CD4-positive, alpha-beta memory T cell (primary cell): ENCODE data around the gene KCNH4. TPM values are rescaled to one million over a fixed set of nuclear protein-coding genes. Genes with fewer than 3 reads are reported as not detected.

ENCODE experiments used
- CTCF ChIA-PET: fragments of 350-600 bp; sonication (Branson Sonifier 250); formaldehyde crosslinking; loops from one replicate; lab custom pipeline; 2021; ENCODE audit warnings: inconsistent platforms; ENCODE audit not compliant: partially characterized antibody; lab: Charles Lee
- POLR2A ChIA-PET: fragments of 350-600 bp; sonication (Branson Sonifier 250); formaldehyde crosslinking; loops from one replicate; lab custom pipeline; 2021; ENCODE audit not compliant: partially characterized antibody; lab: Charles Lee
- DNase-seq, 5 donors: peaks; one replicate each; pipeline versions ENCODE4 v3.0.0 to v3.0.0-alpha.2; 2020 to 2022; ENCODE audit warnings: mixed read lengths in 1 of 5
- H3K27ac ChIP-seq: one replicate; pipeline ENCODE4 v1.7.0; 2013; ENCODE audit warnings: low read depth, low read length
- H3K27me3 ChIP-seq: 2 replicates; pipeline ENCODE4 v1.7.0; 2013; ENCODE audit warnings: mild to moderate bottlenecking, low read length, moderate library complexity; ENCODE audit not compliant: insufficient read depth
- H3K36me3 ChIP-seq: 2 replicates; pipeline ENCODE4 v1.7.0; 2013; ENCODE audit warnings: mild to moderate bottlenecking, low read length, moderate library complexity; ENCODE audit not compliant: insufficient read depth
- H3K4me1 ChIP-seq: 2 replicates; pipeline ENCODE4 v1.7.0; 2013; ENCODE audit warnings: mild to moderate bottlenecking, low read length, moderate library complexity; ENCODE audit not compliant: insufficient read depth
- H3K4me3 ChIP-seq, 2 donors: one replicate each; pipeline ENCODE4 v1.7.0; 2013; ENCODE audit warnings: low read length in 2 of 2, mild to moderate bottlenecking in 1 of 2
- H3K9me3 ChIP-seq, 2 donors: one replicate each; pipeline ENCODE4 v1.7.0; 2013; ENCODE audit warnings: low read length in 2 of 2, control low read depth in 1 of 2; ENCODE audit not compliant: control insufficient read depth in 1 of 2
- H3K27ac Mint-ChIP-seq, 7 donors: one replicate each; pipeline ENCODE4 v1.8.0; 2020 to 2021; ENCODE audit warnings: mixed read lengths in 7 of 7, mild to moderate bottlenecking in 6 of 7, inconsistent platforms in 3 of 7, moderate library complexity in 3 of 7
- H3K27me3 Mint-ChIP-seq, 2 donors: one replicate each; pipeline ENCODE4 v1.8.0; 2020 to 2021; ENCODE audit warnings: mixed read lengths in 2 of 2
- H3K36me3 Mint-ChIP-seq, 2 donors: one replicate each; pipeline ENCODE4 v1.8.0; 2020 to 2021; ENCODE audit warnings: mixed read lengths in 2 of 2, inconsistent platforms in 1 of 2, mild to moderate bottlenecking in 1 of 2
- H3K4me1 Mint-ChIP-seq, 4 donors: one replicate each; pipeline ENCODE4 v1.8.0; 2020 to 2021; ENCODE audit warnings: mixed read lengths in 4 of 4, mild to moderate bottlenecking in 1 of 4
- H3K4me3 Mint-ChIP-seq, 8 donors: one replicate each; pipeline ENCODE4 v1.8.0; 2020 to 2021; ENCODE audit warnings: mixed read lengths in 8 of 8, mild to moderate bottlenecking in 7 of 8, moderate library complexity in 6 of 8, inconsistent platforms in 3 of 8
- H3K9me3 Mint-ChIP-seq, 8 donors: one replicate each; pipeline ENCODE4 v1.8.0; 2020 to 2021; ENCODE audit warnings: mixed read lengths in 8 of 8, mild to moderate bottlenecking in 5 of 8, inconsistent platforms in 3 of 8, moderate library complexity in 1 of 8
- intact Hi-C: fragments of 100-400 bp; cut with micrococcal nuclease; formaldehyde crosslinking; loops from one replicate; pipeline ENCODE4 v1.15.1; 2023
- polyA plus RNA-seq, 2 donors: library from polyadenylated mRNA; unstranded; fragments of 300-500 nt; fragmentation: Illumina TruSeq; gene quantifications; one replicate each; pipeline ENCODE4 v1.2.3, GENCODE V29; 2021
- total RNA-seq, 2 experiments: library from RNA; stranded (reverse); gene quantifications; one replicate each; pipeline ENCODE4 v1.2.3, GENCODE V29; 2021

The KCNH4 gene
- total and polyA plus RNA-seq, 4 experiments from 2014 or later = 0.09 to 0.11 TPM; not detected in 2

DNA sequence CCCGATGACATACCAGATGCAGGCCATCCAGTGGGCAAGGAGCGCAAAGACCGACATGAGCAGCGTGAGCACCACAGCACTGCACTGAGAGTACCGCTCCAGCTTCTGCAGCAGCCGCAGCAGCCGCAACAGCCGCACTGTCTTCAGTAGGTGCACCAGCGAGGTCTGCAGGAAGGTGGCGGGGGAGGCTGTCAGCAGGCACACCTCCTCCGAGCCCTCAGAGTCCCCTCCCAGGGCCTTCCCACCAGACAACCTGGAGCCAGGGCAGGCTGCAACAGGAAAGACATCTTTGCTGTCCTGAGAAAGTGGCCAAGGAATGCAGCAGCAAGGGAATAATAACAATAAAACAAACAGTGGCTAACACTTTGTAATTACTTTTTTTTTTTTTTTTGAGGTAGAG lies 9.1 kb downstream of the KCNH4 start:
- ChIA-PET CTCF (no interaction called here), POLR2A (no interaction called here)
- Histone ChIP-seq H3K27me3 (no peaks in the 10 kb centered on the region), H3K4me1 (no peaks in the 10 kb centered on the region), H3K9me3 (no peaks in the 10 kb centered on the region), H3K27ac (no peak overlapping the region), H3K36me3 (no peaks in the 10 kb centered on the region), H3K4me3 (no peak overlapping the region)
- H3K27ac Mint-ChIP-seq = no peak overlapping the region
- intact Hi-C loops = no loop called here
- no peaks in the 10 kb centered on the region for H3K36me3 Mint-ChIP-seq
- H3K4me3 Mint-ChIP-seq = no peak overlapping the region
- no peaks in the 10 kb centered on the region for H3K9me3 Mint-ChIP-seq
- no peak for DNase-seq
- no peaks in the 10 kb centered on the region for H3K4me1 Mint-ChIP-seq
- peaks cover 0 to 2% of the 10 kb centered on the region in 2 donors for H3K27me3 Mint-ChIP-seq

DNA sequence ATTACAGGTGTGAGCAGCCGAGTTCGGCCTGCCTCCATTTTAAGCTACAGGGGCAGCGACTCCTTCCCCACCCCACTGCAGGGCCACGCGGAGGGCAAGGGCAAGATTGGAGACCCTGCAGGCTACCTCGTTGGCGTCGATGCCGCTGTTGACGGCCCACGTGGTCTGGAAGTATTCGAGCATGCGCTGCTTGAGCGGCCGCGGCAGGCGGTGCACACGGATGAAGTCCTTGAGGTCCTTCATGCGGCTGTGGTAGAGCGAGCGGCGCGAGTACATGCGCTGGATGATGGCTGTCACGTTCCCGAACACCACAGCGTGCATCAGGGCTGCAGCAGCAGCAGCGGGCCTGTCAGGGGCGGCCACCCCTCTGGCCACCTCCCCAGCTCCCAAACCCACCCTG lies 11.6 kb downstream of the KCNH4 start:
- H3K36me3 Mint-ChIP-seq = no peaks in the 10 kb centered on the region
- H3K9me3 ChIP-seq = no peaks in the 10 kb centered on the region

DNA sequence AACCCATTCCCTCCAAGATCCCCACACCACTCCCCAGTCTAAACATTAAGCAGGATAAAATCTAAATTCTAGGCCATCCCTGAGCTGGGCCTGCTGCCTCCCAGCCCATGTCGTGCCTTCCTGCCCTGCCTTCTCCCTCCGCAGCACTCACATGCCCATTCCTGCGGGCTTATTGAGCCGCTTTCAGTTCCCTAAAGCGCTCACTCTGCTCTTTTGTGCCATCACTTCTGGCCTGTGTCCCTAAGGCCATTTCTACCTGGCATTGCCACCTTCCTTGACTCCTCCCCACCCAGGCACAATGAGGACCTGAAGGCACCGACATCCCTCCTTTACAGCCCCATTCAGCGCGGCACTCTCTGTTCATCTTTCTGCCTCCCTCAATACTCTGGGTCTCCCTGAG lies 13.1 kb downstream of the KCNH4 start:
- no peak overlapping the region for H3K4me3 Mint-ChIP-seq
- H3K9me3 ChIP-seq = no peaks in the 10 kb centered on the region
- no peaks in the 10 kb centered on the region for H3K36me3 Mint-ChIP-seq
- H3K4me1 Mint-ChIP-seq = no peaks in the 10 kb centered on the region
- no peak for DNase-seq
- POLR2A ChIA-PET = no interaction called here
- no peaks in the 10 kb centered on the region for H3K36me3 ChIP-seq
- CTCF ChIA-PET = no interaction called here
- no peak overlapping the region for H3K4me3 ChIP-seq
- H3K4me1 ChIP-seq = no peaks in the 10 kb centered on the region
- intact Hi-C loops = no loop called here
- no peak overlapping the region for H3K27ac ChIP-seq
- H3K27me3 Mint-ChIP-seq = no peaks in the 10 kb centered on the region
- no peaks in the 10 kb centered on the region for H3K9me3 Mint-ChIP-seq
- no peaks in the 10 kb centered on the region for H3K27me3 ChIP-seq
- no peak overlapping the region for H3K27ac Mint-ChIP-seq

More for the DNA sequence above, 11.6 kb downstream of the KCNH4 start:
- H3K36me3 ChIP-seq = no peaks in the 10 kb centered on the region
- no peaks in the 10 kb centered on the region for H3K27me3 Mint-ChIP-seq
- ChIA-PET CTCF (no interaction called here), POLR2A (no interaction called here)
- intact Hi-C loops = no loop called here
- no peak for DNase-seq
- H3K27me3 ChIP-seq = no peaks in the 10 kb centered on the region
- no peak overlapping the region for H3K4me3 ChIP-seq
- no peaks in the 10 kb centered on the region for H3K9me3 Mint-ChIP-seq
- H3K27ac ChIP-seq = no peak overlapping the region
- no peak overlapping the region for H3K27ac Mint-ChIP-seq
- no peaks in the 10 kb centered on the region for H3K4me1 Mint-ChIP-seq
- H3K4me1 ChIP-seq = no peaks in the 10 kb centered on the region
- no peak overlapping the region for H3K4me3 Mint-ChIP-seq

DNA sequence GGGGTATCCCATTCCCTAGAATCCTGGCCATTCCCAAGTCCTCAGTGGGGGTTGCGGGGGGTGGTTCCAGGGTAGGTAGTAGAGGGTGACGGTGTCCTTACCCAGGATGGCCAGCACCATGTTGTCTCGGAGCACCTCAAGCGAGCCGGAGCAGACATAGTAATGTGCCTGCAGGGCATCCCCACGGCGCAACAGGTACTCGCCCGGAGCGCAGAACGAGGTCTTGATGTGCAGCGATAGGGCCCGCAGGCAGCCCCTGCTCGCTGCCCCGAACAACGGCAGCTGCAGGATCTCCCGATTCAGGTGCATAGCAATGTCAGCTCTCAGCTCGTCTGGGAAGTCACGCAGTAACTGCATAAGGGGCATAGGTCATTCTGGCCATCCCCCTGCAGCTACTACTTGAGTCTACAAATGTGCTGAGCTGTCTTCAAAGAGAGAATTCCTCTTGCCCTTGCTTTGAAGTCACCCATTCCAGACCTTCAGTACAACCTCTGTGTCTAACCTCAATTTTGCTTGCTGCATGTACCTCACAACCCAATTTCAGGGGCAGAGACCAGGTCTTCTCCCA lies 14.7 kb downstream of the KCNH4 start:
- H3K9me3 Mint-ChIP-seq = no peaks in the 10 kb centered on the region
- no peak overlapping the region for H3K27ac Mint-ChIP-seq

DNA sequence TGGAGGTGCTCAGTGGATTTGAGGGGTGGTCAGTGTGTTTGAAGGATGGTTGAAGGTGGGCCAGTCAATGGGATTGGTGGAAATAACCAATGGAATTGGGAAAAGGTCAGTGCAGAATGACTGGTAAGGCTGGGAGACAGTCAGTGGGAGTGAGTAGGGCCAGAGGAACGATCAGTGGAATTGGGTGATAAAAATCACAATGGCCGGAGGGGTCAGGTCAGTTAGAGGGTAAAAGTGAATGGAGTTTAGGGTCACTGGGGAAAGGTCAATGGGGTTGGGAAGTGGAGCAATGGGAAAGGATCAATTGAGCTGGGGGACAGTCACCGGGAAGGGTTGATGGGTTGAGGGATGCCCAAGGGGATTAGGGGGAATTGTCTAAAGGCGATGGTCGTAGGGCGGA lies 15.2 kb downstream of the KCNH4 start:
- H3K4me1 Mint-ChIP-seq = no peaks in the 10 kb centered on the region
- no peaks in the 10 kb centered on the region for H3K9me3 ChIP-seq
- H3K27me3 Mint-ChIP-seq = no peaks in the 10 kb centered on the region
- intact Hi-C loops = no loop called here
- no peak overlapping the region for H3K4me3 ChIP-seq
- H3K27ac ChIP-seq = no peak overlapping the region
- DNase-seq = no peak
- no peak overlapping the region for H3K4me3 Mint-ChIP-seq
- POLR2A ChIA-PET = no interaction called here
- CTCF ChIA-PET = no interaction called here
- H3K4me1 ChIP-seq = no peaks in the 10 kb centered on the region
- H3K36me3 Mint-ChIP-seq = no peaks in the 10 kb centered on the region
- H3K9me3 Mint-ChIP-seq = no peaks in the 10 kb centered on the region
- H3K36me3 ChIP-seq = no peaks in the 10 kb centered on the region
- peak overlapping the region in 1 of 7 donors; percentile 43 for H3K27ac Mint-ChIP-seq
- H3K27me3 ChIP-seq = no peaks in the 10 kb centered on the region

More for the DNA sequence above, 14.7 kb downstream of the KCNH4 start:
- no peaks in the 10 kb centered on the region for H3K4me1 Mint-ChIP-seq
- H3K4me3 ChIP-seq = no peak overlapping the region
- no peak for DNase-seq
- POLR2A ChIA-PET = no interaction called here
- H3K36me3 Mint-ChIP-seq = no peaks in the 10 kb centered on the region
- H3K27me3 Mint-ChIP-seq = no peaks in the 10 kb centered on the region
- no peaks in the 10 kb centered on the region for H3K9me3 ChIP-seq
- H3K36me3 ChIP-seq = no peaks in the 10 kb centered on the region
- intact Hi-C loops = no loop called here
- no peak overlapping the region for H3K4me3 Mint-ChIP-seq
- H3K27me3 ChIP-seq = no peaks in the 10 kb centered on the region
- no peak overlapping the region for H3K27ac ChIP-seq
- H3K4me1 ChIP-seq = no peaks in the 10 kb centered on the region
- CTCF ChIA-PET = no interaction called here

DNA sequence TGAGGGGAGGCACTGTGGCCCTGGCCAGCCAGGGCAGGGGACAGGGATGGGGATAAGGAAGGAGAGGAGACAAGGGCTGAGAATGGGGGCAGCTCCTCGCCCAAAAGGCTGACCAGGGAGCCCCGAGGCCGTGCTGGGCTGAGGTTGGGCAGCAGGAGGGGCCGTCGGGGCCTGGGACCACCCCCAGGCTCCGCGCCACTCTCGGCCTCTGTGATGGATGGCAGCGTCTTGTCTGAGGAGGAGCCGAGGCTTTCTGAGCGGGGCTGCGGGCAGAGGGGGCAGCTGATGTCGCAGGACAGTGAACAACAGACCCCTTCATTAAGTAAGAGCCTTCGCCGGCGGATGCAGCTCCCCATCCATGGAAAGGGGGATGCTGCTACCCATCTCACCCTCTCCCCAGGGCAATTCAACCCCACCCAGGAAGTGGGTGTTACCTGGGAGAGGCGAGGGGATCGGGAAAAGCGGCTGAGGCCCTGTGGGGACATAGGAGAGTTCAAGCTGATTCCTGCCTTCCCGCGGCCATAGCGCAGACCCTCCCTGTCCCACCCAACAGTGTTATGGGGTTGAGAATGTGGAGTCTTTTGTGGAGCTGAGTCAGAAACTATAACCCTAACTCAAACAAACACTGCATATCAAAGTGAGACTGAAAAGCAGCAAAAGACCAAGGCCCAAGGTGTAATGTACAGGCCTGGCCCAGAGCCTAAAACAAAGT lies 17.1 kb downstream of the KCNH4 start:
- Histone ChIP-seq H3K27ac (no peak overlapping the region), H3K27me3 (no peaks in the 10 kb centered on the region), H3K4me1 (no peaks in the 10 kb centered on the region), H3K9me3 (no peaks in the 10 kb centered on the region), H3K36me3 (no peaks in the 10 kb centered on the region), H3K4me3 (no peak overlapping the region)
- intact Hi-C loops = no loop called here
- Mint-ChIP-seq H3K27me3 (no peaks in the 10 kb centered on the region), H3K4me3 (no peak overlapping the region), H3K4me1 (no peaks in the 10 kb centered on the region), H3K9me3 (peaks cover 0 to 1% (median 0%) of the 10 kb centered on the region in 8 donors), H3K27ac (peak overlapping the region in 3 of 7 donors; percentile 8 to 81 (median 60)), H3K36me3 (no peaks in the 10 kb centered on the region)
- POLR2A ChIA-PET = no interaction called here
- DNase-seq = no peak
- CTCF ChIA-PET = interaction anchor here (0.7 kb wide), 1 partner anchor 18 kb away, joined by 3 read pairs; no protein-coding TSS in a partner anchor

DNA sequence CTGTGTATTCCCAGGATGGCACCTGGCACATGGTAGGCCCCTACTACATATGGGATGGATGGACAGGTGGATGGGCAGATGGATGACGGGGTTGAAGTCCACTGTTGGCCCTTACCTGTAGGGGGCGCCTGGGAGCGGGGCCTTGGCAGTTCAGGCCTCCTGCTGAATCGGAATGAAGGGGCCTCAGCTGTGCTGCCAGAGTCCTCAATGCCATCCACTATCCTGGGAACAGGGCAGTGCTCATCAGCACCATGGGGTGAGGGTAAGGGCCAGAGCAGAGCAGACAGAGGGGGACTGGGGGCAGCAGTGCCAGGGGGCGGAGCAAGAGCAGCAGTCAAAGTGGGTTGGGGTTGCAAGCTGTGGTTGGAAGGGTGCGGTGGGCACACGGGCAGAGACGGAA lies 17.8 kb downstream of the KCNH4 start:
- no peak for DNase-seq
- Mint-ChIP-seq H3K4me3 (no peak overlapping the region), H3K27me3 (no peaks in the 10 kb centered on the region), H3K4me1 (no peaks in the 10 kb centered on the region), H3K36me3 (no peaks in the 10 kb centered on the region), H3K27ac (no peak overlapping the region), H3K9me3 (peaks cover 0 to 1% (median 0%) of the 10 kb centered on the region in 8 donors)
- no peaks in the 10 kb centered on the region for H3K9me3 ChIP-seq
- H3K27ac ChIP-seq = no peak overlapping the region
- ChIA-PET POLR2A (no interaction called here), CTCF (no interaction called here)
- no peaks in the 10 kb centered on the region for H3K27me3 ChIP-seq
- H3K4me3 ChIP-seq = no peak overlapping the region
- no peaks in the 10 kb centered on the region for H3K36me3 ChIP-seq
- intact Hi-C loops = no loop called here
- H3K4me1 ChIP-seq = no peaks in the 10 kb centered on the region
